ENCODE results near the gene SV2B.

- TF ChIP-seq POLR2A (IDR thresholded peaks at IDR 0.05; ENCODE audit: low read length) (no peak), MAX (IDR thresholded peaks at IDR 0.05) (no peak), CTCF (IDR thresholded peaks at IDR 0.05) (no peak)
Measured at GRCh38 chr15:91156175-91156726, 56.2 kb downstream of the SV2B start.
